RWPE2 (cell line): ENCODE measurements around the gene ZBTB46.

ENCODE experiments used
- ATAC-seq: fragments of 200-7000 bp; cut with Tn5 transposase; 3 replicates; pipeline ENCODE4 v1.9.1; 2021; ENCODE audit warnings: low read depth
- DNase-seq: peaks from one replicate; pipeline ENCODE4 v3.0.0-alpha.2; 2020; ENCODE audit warnings: low spot score
- H3K27ac ChIP-seq: fragments of 450-650 bp; 2 replicates; pipeline ENCODE4 v1.5.1; 2017; ENCODE audit warnings: mild to moderate bottlenecking; ENCODE audit not compliant: poor library complexity, severe bottlenecking
- H3K27me3 ChIP-seq: fragments of 250-450 bp; sonication (Bioruptor Pico); 2 replicates; pipeline ENCODE4 v1.5.1; 2021; ENCODE audit warnings: mild to moderate bottlenecking, moderate library complexity; ENCODE audit not compliant: insufficient read depth, poor library complexity, severe bottlenecking
- H3K36me3 ChIP-seq: fragments of 250-450 bp; sonication (Bioruptor Pico); 2 replicates; pipeline ENCODE4 v1.5.1; 2020; ENCODE audit warnings: low read depth, mild to moderate bottlenecking, moderate library complexity
- H3K4me1 ChIP-seq: fragments of 250-450 bp; sonication (Bioruptor Pico); 2 replicates; pipeline ENCODE4 v1.5.1; 2021; ENCODE audit warnings: mild to moderate bottlenecking, moderate library complexity; ENCODE audit not compliant: insufficient read depth, poor library complexity, severe bottlenecking
- H3K4me3 ChIP-seq: fragments of 250-450 bp; sonication (Bioruptor Pico); 2 replicates; pipeline ENCODE4 v1.5.1; 2021; ENCODE audit warnings: mild to moderate bottlenecking, moderate library complexity; ENCODE audit not compliant: severe bottlenecking
- H3K9me3 ChIP-seq: fragments of 250-450 bp; sonication (Bioruptor Pico); 2 replicates; pipeline ENCODE4 v1.5.1; 2021; ENCODE audit warnings: mild to moderate bottlenecking, moderate library complexity; ENCODE audit not compliant: severe bottlenecking
- TF ChIP-seq, protein P1 (sequence below): fragments of 450-650 bp; IDR thresholded peaks from one replicate; pipeline ENCODE4 v1.5.1; 2017; ENCODE audit warnings: mild to moderate bottlenecking, moderate library complexity; ENCODE audit not compliant: poor library complexity, severe bottlenecking

The ZBTB46 gene

DNA sequence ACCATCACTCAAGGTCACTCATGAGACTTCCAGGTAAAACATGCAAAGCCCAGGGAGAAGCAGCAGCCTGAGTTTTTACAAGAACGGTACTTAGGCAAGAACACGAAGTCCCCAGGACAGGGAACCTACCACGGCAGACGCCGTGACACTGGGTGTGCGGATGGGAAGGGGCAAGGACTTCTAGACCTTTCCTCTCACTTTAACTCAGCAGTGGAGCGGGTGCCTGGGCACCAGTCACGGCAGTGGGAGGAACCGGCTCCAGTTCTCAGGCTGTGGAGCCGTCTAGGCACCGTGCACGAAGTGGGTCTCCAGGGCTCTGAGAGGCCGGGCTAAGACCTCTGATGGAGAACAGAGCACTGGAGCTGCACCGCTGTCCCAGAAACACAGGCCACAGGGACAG is 2.5 kb downstream of the ZBTB46 start:
- peak; percentile 83 for DNase-seq
- Histone ChIP-seq H3K4me1 (peaks cover 4% of the 10 kb centered on the region), H3K4me3 (no peak overlapping the region), H3K36me3 (no peaks in the 10 kb centered on the region), H3K27me3 (peaks cover 55% of the 10 kb centered on the region), H3K9me3 (no peaks in the 10 kb centered on the region), H3K27ac (no peak overlapping the region)
- TF ChIP-seq, protein P1, sequence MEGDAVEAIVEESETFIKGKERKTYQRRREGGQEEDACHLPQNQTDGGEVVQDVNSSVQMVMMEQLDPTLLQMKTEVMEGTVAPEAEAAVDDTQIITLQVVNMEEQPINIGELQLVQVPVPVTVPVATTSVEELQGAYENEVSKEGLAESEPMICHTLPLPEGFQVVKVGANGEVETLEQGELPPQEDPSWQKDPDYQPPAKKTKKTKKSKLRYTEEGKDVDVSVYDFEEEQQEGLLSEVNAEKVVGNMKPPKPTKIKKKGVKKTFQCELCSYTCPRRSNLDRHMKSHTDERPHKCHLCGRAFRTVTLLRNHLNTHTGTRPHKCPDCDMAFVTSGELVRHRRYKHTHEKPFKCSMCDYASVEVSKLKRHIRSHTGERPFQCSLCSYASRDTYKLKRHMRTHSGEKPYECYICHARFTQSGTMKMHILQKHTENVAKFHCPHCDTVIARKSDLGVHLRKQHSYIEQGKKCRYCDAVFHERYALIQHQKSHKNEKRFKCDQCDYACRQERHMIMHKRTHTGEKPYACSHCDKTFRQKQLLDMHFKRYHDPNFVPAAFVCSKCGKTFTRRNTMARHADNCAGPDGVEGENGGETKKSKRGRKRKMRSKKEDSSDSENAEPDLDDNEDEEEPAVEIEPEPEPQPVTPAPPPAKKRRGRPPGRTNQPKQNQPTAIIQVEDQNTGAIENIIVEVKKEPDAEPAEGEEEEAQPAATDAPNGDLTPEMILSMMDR = no peak
- no peak for ATAC-seq

DNA sequence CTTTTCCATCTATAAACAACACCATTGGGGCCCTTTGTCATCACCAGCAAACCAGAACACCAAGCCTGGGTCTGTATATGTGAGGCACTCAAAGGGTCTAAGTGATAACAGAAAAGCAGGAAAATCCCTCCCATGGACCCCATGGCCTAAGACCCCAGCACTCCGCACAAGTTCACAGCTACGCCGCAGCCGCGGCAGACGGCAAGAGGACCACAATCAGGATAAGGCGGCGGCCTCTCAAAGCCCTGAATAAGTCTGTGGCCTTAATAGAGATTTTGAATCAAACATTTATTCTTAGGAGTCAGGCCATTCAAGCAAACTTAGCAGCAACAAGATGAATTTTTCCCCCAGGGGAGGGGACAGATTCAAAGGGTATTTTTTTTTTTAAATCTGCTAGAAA is 2.9 kb downstream of the ZBTB46 start:
- DNase-seq = no peak

DNA sequence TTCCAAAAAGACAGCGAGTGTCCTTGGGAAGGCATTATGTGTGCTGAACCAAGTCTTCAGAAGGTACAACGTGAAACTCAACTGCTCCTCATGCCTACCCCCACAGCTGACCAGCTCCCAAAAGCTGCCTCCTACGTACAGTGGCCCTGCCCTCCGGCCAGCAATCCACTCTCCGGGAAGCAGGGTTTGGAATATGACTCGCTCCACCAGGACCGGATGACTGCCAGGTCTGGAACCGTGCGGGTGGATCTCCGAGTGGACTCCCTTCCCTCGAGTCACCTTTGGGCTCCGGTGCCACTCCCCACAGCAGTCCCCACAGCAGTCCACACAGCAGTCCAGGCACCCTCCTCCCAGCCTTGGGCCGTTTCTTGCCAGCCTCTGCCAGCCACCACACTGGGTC is 4.3 kb downstream of the ZBTB46 start:
- DNase-seq = no peak
- Histone ChIP-seq H3K27ac (no peak overlapping the region), H3K4me1 (peaks cover 4% of the 10 kb centered on the region), H3K36me3 (no peaks in the 10 kb centered on the region), H3K4me3 (no peak overlapping the region), H3K27me3 (peaks cover 54% of the 10 kb centered on the region), H3K9me3 (no peaks in the 10 kb centered on the region)
- ATAC-seq = no peak
- TF ChIP-seq, protein P1 = no peak

More for the DNA sequence above, 2.9 kb downstream of the ZBTB46 start:
- Histone ChIP-seq H3K27ac (no peak overlapping the region), H3K4me1 (peaks cover 4% of the 10 kb centered on the region), H3K36me3 (no peaks in the 10 kb centered on the region), H3K27me3 (peaks cover 57% of the 10 kb centered on the region), H3K4me3 (no peak overlapping the region), H3K9me3 (no peaks in the 10 kb centered on the region)
- TF ChIP-seq, protein P1 = no peak
- no peak for ATAC-seq

DNA sequence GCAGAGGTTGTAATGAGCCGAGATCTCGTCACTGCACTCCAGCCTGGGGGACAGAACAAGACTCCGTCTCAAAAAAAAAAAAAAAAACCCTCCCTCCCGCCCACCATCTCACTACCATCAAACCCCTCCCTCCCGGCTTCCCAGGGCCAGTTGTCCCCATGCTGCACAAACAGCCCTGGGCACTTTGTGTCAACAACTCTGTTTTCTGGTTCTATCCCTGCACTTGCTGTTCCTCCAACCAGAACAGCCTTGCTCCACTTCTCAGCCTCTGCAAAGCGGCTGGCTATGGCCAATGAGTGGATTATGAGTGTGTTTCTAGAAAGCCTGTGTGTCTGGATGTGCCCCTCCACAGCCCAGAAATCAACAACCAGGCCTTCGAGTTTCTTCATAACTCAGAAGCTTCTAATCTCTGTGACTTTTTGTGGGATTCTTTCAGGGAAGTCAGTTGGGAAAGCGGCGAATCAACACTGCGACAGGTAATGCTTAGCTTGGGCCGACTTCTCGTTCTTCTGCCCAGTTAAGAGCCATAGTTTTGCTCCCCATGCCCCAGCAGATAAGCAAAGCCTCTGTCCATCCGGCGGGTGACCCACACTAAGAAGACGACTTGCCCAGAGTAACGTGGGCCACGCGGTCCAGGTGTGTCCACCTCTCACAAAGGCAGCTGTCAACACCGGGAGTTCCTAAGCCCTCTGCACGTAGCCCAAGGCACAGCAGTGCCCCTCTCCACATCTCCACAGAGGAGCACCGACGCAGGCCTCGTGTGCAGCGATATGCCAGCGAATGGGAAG is 5.5 kb downstream of the ZBTB46 start:
- Histone ChIP-seq H3K4me1 (peaks cover 4% of the 10 kb centered on the region), H3K27ac (no peak overlapping the region), H3K9me3 (no peaks in the 10 kb centered on the region), H3K27me3 (peaks cover 52% of the 10 kb centered on the region), H3K36me3 (no peaks in the 10 kb centered on the region), H3K4me3 (no peak overlapping the region)
- ATAC-seq (no peak), DNase-seq (peak; percentile 81)
- TF ChIP-seq, protein P1 = no peak

DNA sequence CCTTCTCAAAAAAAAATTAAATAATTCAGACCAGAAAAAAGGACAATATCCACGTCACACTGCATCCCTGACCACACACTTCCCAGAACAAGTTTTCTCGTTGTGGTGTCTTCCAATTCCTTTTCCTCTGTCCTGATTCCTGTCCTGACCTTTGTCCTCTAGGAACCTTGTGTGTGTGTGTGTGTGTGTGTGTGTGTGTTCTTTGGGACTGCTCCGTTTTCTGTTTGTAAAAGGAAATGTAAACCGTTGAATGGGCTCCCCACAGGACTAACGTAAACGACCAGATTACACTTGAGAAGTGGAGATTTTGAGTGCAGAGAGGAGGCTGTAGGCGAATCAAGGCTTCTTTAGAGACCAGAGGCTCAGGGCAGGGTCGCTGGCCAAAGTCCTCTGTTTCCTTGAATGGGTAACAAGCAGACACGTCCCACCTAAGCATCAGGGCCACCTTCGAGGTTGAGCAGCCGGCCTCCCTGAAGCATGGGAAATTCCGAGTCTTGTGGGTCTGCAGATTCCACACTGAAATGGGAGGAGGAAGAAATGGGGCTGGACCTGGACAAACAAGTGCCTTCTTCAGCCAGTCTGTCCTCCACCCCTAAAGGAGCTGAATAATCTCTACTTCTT is 7.3 kb downstream of the ZBTB46 start:
- no peaks in the 10 kb centered on the region for H3K4me1 ChIP-seq
- TF ChIP-seq, protein P1 = no peak
- H3K27me3 ChIP-seq = peaks cover 50% of the 10 kb centered on the region
- DNase-seq = peak; percentile 74
- no peak for ATAC-seq
- no peak overlapping the region for H3K4me3 ChIP-seq
- H3K27ac ChIP-seq = no peak overlapping the region
- no peaks in the 10 kb centered on the region for H3K9me3 ChIP-seq
- no peaks in the 10 kb centered on the region for H3K36me3 ChIP-seq
